ENCODE results near the gene TMEM178B. TPM values are rescaled to one million over a fixed set of nuclear protein-coding genes. Genes with fewer than 3 reads are reported as not detected.

Gene TMEM178B
- total and polyA plus RNA-seq, 8 donors, result 0.16 to 5.6 (median 3.4) TPM

DNA sequence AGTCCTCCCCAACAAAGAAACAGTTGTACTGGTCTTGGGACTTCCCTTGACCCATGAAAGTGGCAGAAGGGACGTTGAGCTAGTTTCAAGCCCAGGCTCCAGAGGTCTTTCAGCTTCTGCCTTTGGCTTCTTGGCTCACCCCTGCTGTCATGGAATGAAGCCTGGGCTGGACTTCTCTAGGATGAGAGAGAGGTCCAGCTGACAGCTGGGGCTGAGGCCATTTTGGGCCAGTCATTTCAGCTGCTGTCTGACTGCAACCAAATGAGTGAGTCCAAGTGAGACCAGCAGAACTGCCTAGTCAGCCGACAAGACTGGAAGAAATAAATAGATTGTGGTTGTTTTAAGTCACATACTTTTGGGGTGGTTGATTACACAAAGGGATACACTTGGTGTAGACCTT is 76.6 kb downstream of the TMEM178B start:
- ATAC-seq, result no peak
- intact Hi-C loops (cut with DNase I), result no loop called here
- no peak for DNase-seq
- Histone ChIP-seq H3K4me3 (no peak overlapping the region), H3K27me3 (no peaks in the 10 kb centered on the region), H3K27ac (no peak overlapping the region), H3K9me3 (no peaks in the 10 kb centered on the region), H3K4me1 (no peaks in the 10 kb centered on the region), H3K36me3 (no peaks in the 10 kb centered on the region)
- TF ChIP-seq, protein P1, sequence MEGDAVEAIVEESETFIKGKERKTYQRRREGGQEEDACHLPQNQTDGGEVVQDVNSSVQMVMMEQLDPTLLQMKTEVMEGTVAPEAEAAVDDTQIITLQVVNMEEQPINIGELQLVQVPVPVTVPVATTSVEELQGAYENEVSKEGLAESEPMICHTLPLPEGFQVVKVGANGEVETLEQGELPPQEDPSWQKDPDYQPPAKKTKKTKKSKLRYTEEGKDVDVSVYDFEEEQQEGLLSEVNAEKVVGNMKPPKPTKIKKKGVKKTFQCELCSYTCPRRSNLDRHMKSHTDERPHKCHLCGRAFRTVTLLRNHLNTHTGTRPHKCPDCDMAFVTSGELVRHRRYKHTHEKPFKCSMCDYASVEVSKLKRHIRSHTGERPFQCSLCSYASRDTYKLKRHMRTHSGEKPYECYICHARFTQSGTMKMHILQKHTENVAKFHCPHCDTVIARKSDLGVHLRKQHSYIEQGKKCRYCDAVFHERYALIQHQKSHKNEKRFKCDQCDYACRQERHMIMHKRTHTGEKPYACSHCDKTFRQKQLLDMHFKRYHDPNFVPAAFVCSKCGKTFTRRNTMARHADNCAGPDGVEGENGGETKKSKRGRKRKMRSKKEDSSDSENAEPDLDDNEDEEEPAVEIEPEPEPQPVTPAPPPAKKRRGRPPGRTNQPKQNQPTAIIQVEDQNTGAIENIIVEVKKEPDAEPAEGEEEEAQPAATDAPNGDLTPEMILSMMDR (IDR thresholded peaks at IDR 0.05), result no peak

DNA sequence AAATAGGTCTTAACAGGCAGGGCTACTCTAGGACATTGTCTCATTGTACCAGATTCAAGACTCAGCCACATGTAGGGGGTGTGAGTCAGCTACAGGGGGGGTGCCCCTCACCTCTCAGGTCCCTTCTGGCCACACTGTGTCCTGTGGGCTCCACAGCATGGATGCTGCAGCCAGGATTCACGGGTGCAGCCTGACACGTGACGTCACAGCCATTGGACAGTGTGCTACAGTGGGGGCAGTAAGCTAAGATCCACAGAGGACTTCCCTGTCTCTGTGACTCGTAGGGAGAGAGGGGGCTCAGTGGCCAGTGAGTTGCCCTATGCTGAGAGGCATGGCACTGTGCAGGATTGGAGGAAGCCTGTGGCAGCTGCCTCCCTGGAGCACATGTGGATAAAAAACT is 77.9 kb downstream of the TMEM178B start:
- no peaks in the 10 kb centered on the region for H3K36me3 ChIP-seq
- H3K27ac ChIP-seq, result no peak overlapping the region
- TF ChIP-seq, protein P1 (IDR thresholded peaks at IDR 0.05), result no peak
- H3K9me3 ChIP-seq, result no peaks in the 10 kb centered on the region
- H3K4me3 ChIP-seq, result no peak overlapping the region
- no peak for ATAC-seq
- no peaks in the 10 kb centered on the region for H3K4me1 ChIP-seq
- H3K27me3 ChIP-seq, result no peaks in the 10 kb centered on the region
- intact Hi-C loops (cut with DNase I), result no loop called here
- no peak for DNase-seq

DNA sequence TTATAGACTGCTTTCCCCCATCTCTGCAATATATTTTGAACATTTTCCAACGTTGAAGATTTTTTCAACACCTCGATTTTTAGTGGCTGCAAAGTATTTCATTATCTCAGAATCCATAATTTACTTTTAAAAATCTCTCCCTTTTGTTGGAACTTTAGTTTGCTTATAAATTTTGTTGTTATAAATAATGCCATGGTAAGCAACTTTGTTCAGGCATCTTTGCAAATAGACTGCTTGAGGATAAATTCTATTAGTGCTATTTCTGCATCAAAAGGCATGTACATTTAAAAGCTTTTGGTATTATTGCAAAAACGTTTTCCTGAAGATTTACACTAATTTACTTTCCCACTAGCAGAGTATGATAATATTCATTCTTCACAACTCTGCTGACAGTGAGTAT is 79.4 kb downstream of the TMEM178B start:
- ATAC-seq (no peak), DNase-seq (no peak)
- Histone ChIP-seq H3K27me3 (no peaks in the 10 kb centered on the region), H3K4me3 (no peak overlapping the region), H3K27ac (no peak overlapping the region), H3K4me1 (no peaks in the 10 kb centered on the region), H3K36me3 (no peaks in the 10 kb centered on the region), H3K9me3 (no peaks in the 10 kb centered on the region)
- TF ChIP-seq, protein P1 (IDR thresholded peaks at IDR 0.05), result no peak
- intact Hi-C loops (cut with DNase I), result no loop called here

DNA sequence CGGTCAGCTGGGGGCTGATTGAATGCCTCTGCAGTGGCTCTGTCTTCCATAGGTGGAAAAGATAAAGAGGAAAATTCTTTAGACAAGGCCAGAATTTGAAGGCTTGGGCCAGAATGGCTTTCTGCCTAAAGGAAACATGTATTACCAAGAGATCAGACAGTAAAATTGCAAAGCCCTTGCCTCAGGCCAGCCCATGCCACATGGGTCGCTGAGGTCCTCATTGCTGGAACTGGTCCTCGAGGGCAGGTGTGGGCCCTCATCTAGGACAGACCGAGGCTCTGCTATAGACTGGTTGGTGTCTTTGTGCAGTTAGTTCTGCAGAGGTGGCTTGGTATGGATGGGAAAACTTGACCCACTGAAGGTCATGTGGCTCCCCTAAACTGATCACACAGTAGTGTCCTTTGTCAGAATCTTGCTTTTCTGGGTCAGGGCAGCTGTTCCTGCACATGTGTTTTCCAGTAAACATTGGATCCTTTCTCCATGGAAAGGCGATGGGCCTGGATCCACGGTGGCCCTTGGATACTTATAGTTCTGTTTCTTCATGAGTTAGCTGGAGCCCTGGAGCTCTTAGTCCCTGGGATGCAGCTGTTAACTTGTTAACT is 80.4 kb downstream of the TMEM178B start:
- TF ChIP-seq, protein P1 (IDR thresholded peaks at IDR 0.05), result no peak
- Histone ChIP-seq H3K27me3 (no peaks in the 10 kb centered on the region), H3K36me3 (no peaks in the 10 kb centered on the region), H3K9me3 (no peaks in the 10 kb centered on the region), H3K4me3 (no peak overlapping the region), H3K4me1 (no peaks in the 10 kb centered on the region), H3K27ac (no peak overlapping the region)
- ATAC-seq, result no peak
- DNase-seq, result no peak
- intact Hi-C loops (cut with DNase I), result no loop called here

DNA sequence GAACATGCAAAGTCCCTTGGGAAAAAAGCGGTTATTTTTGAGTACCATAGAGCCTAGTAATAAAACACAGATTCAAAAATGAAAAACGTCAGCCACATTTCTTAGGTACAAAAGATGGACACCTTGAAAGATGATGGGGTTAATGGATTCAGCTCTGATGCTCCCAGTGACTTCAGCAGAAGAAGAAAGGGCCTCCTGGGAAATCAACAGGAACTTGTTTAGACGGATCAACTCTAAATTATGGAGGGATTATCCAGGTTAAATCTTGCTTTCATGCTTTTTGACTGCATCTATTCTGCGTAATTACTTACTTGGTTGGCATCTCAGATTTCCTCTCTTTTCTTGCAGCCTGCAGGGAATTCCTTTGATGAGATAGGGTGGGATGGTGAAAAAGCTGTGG is 82.5 kb downstream of the TMEM178B start:
- DNase-seq (no peak), ATAC-seq (no peak)
- no peak overlapping the region for H3K27ac ChIP-seq
- no peak overlapping the region for H3K4me3 ChIP-seq
- H3K27me3 ChIP-seq, result no peaks in the 10 kb centered on the region
- TF ChIP-seq, protein P1 (IDR thresholded peaks at IDR 0.05), result no peak
- no peaks in the 10 kb centered on the region for H3K4me1 ChIP-seq
- intact Hi-C loops (cut with DNase I), result no loop called here
- H3K36me3 ChIP-seq, result no peaks in the 10 kb centered on the region
- no peaks in the 10 kb centered on the region for H3K9me3 ChIP-seq
